Endothelial cell of umbilical vein (primary cell): ENCODE results near the gene DNAJA4.

Experiments
- CTCF ChIP-seq, 2 donors: IDR thresholded peaks; 1 replicate in 1 of 2; 2 replicates in 1 of 2; pipeline ENCODE4 v1.5.1; 2011; ENCODE audit warnings: low read length in 2 of 2, mild to moderate bottlenecking in 2 of 2, moderate library complexity in 2 of 2, control low read depth in 1 of 2, inconsistent platforms in 1 of 2, low read depth in 1 of 2; ENCODE audit not compliant: insufficient read depth in 1 of 2; ENCODE audit errors: extremely low read depth in 1 of 2
- EZH2 ChIP-seq: IDR thresholded peaks from 2 replicates; pipeline ENCODE4 v1.6.1; 2012; ENCODE audit warnings: borderline replicate concordance, low read depth, mild to moderate bottlenecking, moderate library complexity, low read length, inconsistent platforms; ENCODE audit not compliant: severe bottlenecking
- FOS ChIP-seq: IDR thresholded peaks from 2 replicates; pipeline ENCODE4 v1.6.1; 2011; ENCODE audit warnings: mild to moderate bottlenecking, low read length, moderate library complexity, borderline replicate concordance; ENCODE audit not compliant: insufficient read depth
- MYC ChIP-seq: IDR thresholded peaks from one replicate; pipeline ENCODE4 v1.6.1; 2011; ENCODE audit warnings: mild to moderate bottlenecking, low read depth, low read length
- POLR2AphosphoS5 ChIP-seq: IDR thresholded peaks from 2 replicates; pipeline ENCODE4 v1.6.1; 2012; ENCODE audit warnings: low read depth, mild to moderate bottlenecking, control low read depth, low read length, moderate library complexity; ENCODE audit not compliant: insufficient read depth

GRCh38 chr15:78301326-78301725, 37.0 kb downstream of the DNAJA4 start:
- TF ChIP-seq CTCF (IDR thresholded peaks at IDR 0.05; ENCODE audit: extremely low read depth in 1 of 2, insufficient read depth in 1 of 2, low read depth in 1 of 2, low read length in 2 of 2) = no peak
- no peak for TF ChIP-seq FOS
- TF ChIP-seq POLR2AphosphoS5 = no peak
- no peak for TF ChIP-seq MYC
- TF ChIP-seq EZH2 = no peak
